ENCODE data around the gene RMDN2. TPM values are rescaled to one million over a fixed set of nuclear protein-coding genes. Genes with fewer than 3 reads are reported as not detected.

The RMDN2 gene
- total and polyA plus RNA-seq, 2 experiments from 2014 or later = 3.4 to 3.6 TPM

GRCh38 chr2:38030635-38031355, 105.7 kb downstream of the RMDN2 start:
- DNase-seq (ENCODE audit: low spot score) (no peak), ATAC-seq (no peak)
- Mint-ChIP-seq H3K36me3 (ENCODE audit: low read depth) (no peaks in the 10 kb centered on the region), H3K9me3 (no peaks in the 10 kb centered on the region), H3K4me1 (peaks cover 5% of the 10 kb centered on the region; the same call in 2 of the 3 replicates), H3K27me3 (ENCODE audit: insufficient read depth, low read depth, poor library complexity) (no peaks in the 10 kb centered on the region), H3K4me3 (no peak overlapping the region), H3K27ac (no peak overlapping the region)
- no peaks in the 10 kb centered on the region for H3K79me2 ChIP-seq (replicated peaks; ENCODE audit: insufficient read depth)
- no peaks in the 10 kb centered on the region for H3K27me3 ChIP-seq (ENCODE audit: insufficient read depth)
- no peaks in the 10 kb centered on the region for H3K9me2 ChIP-seq (ENCODE audit: insufficient read depth)
- TF ChIP-seq REST (IDR thresholded peaks at IDR 0.05; ENCODE audit: unreplicated experiment) (no peak), ZNF331 (CRISPR knock-in tag; IDR thresholded peaks at IDR 0.05; ENCODE audit: low read depth) (no peak), JUNB (IDR thresholded peaks at IDR 0.05; ENCODE audit: unreplicated experiment) (no peak), ETS1 (IDR thresholded peaks at IDR 0.05) (no peak), STAT1 (IDR thresholded peaks at IDR 0.05; ENCODE audit: unreplicated experiment) (no peak), ZNF462 (CRISPR knock-in tag; IDR thresholded peaks at IDR 0.05) (no peak), ZNF114 (CRISPR knock-in tag; IDR thresholded peaks at IDR 0.05) (no peak), POLR2AphosphoS5 (IDR thresholded peaks at IDR 0.05; ENCODE audit: low read depth) (no peak), EZH2phosphoT487 (IDR thresholded peaks at IDR 0.05; ENCODE audit: unreplicated experiment) (no peak), CREB1 (CRISPR knock-in tag; IDR thresholded peaks at IDR 0.05; ENCODE audit: low read depth) (no peak), NANOG (IDR thresholded peaks at IDR 0.05; ENCODE audit: borderline replicate concordance) (no peak), EZH2 (IDR thresholded peaks at IDR 0.05; ENCODE audit: low read depth, unreplicated experiment) (no peak), CTCF (conservative IDR thresholded peaks at IDR 0.05; ENCODE audit: low read depth in 2 of 2) (no peak)
- H4K20me1 ChIP-seq (replicated peaks; ENCODE audit: insufficient read depth) = no peaks in the 10 kb centered on the region
- H3K36me3 ChIP-seq (ENCODE audit: insufficient read depth) = no peaks in the 10 kb centered on the region
- no peaks in the 10 kb centered on the region for H3K4me1 ChIP-seq (ENCODE audit: insufficient read depth)
- no peak overlapping the region for H2AFZ ChIP-seq
- no peak overlapping the region for H3K4me2 ChIP-seq
- no peaks in the 10 kb centered on the region for H3F3A ChIP-seq (replicated peaks; ENCODE audit: low read depth)
- H3K27ac ChIP-seq (ENCODE audit: low read depth) = no peak overlapping the region
- H3K4me3 ChIP-seq = no peak overlapping the region

All from GM23338 (cell line).